Vagina (tissue), 2 donors: ENCODE data around the gene GSDME.

Source experiments
- POLR2A ChIP-seq, 2 donors: fragments of 450-650 bp; IDR thresholded peaks; one replicate each; pipeline ENCODE4 v1.6.1; 2017; ENCODE audit warnings: antibody characterized with exemption in 2 of 2, mild to moderate bottlenecking in 2 of 2, moderate library complexity in 2 of 2
- TF ChIP-seq, protein P1 (sequence below), 3 experiments: fragments of 450-650 bp in 2 of 3; fragments of 200-600 bp in 1 of 3; sonication (generic) in 1 of 3; IDR thresholded peaks; one replicate each; pipeline ENCODE4 v1.5.1; 2017 to 2019; ENCODE audit warnings: antibody characterized with exemption in 3 of 3, mild to moderate bottlenecking in 2 of 3, moderate library complexity in 2 of 3

DNA sequence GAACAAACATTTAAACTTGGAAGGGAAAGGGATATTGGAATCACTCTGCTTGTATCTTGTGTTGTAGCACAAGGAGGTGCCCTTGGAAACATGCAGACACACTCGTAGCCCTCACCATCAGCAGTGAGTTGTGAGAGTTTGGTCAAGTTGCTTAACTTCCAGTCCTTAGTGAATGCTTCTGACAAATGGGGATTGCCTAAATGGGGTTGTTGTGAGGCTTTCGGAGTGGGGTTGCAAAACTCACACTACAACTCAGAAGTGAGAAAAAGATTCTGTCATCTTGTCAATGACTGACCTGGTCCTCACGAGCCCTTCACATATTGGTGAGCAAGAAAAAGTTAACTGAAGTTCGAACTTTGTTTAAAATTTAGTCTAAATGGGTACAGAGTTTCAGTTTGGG, 29.0 kb upstream of the GSDME start:
- TF ChIP-seq, protein P1, sequence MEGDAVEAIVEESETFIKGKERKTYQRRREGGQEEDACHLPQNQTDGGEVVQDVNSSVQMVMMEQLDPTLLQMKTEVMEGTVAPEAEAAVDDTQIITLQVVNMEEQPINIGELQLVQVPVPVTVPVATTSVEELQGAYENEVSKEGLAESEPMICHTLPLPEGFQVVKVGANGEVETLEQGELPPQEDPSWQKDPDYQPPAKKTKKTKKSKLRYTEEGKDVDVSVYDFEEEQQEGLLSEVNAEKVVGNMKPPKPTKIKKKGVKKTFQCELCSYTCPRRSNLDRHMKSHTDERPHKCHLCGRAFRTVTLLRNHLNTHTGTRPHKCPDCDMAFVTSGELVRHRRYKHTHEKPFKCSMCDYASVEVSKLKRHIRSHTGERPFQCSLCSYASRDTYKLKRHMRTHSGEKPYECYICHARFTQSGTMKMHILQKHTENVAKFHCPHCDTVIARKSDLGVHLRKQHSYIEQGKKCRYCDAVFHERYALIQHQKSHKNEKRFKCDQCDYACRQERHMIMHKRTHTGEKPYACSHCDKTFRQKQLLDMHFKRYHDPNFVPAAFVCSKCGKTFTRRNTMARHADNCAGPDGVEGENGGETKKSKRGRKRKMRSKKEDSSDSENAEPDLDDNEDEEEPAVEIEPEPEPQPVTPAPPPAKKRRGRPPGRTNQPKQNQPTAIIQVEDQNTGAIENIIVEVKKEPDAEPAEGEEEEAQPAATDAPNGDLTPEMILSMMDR (IDR thresholded peaks at IDR 0.05), result no peak
- TF ChIP-seq POLR2A (IDR thresholded peaks at IDR 0.05), result no peak
